Mesenchymal stem cell (in vitro differentiated cells and primary cell): ENCODE data around the gene PER3.

Experiments used
- DNase-seq: peaks from one replicate; pipeline ENCODE4 v3.0.0-alpha.2; 2013
- H2AFZ ChIP-seq: one replicate; pipeline ENCODE4 v1.6.1; 2013; ENCODE audit warnings: low read depth, mild to moderate bottlenecking, control low read depth, inconsistent platforms, low read length, moderate library complexity
- H2AK5ac ChIP-seq: 2 replicates; pipeline ENCODE4 v1.6.1; 2013; ENCODE audit warnings: low read length, moderate library complexity, mild to moderate bottlenecking, inconsistent platforms; ENCODE audit not compliant: severe bottlenecking
- H2BK120ac ChIP-seq: one replicate; pipeline ENCODE4 v1.6.1; 2013; ENCODE audit warnings: low read depth, mild to moderate bottlenecking, inconsistent platforms, low read length, moderate library complexity
- H2BK12ac ChIP-seq, 2 experiments: one replicate each; pipeline ENCODE4 v1.6.1; 2013; ENCODE audit warnings: inconsistent platforms in 2 of 2, low read length in 2 of 2, mild to moderate bottlenecking in 2 of 2, moderate library complexity in 2 of 2, control low read depth in 1 of 2
- H2BK15ac ChIP-seq: one replicate; pipeline ENCODE4 v1.6.1; 2013; ENCODE audit warnings: mild to moderate bottlenecking, low read depth, inconsistent platforms; ENCODE audit not compliant: poor library complexity, severe bottlenecking
- H2BK5ac ChIP-seq: 2 replicates; pipeline ENCODE4 v1.6.1; 2013; ENCODE audit warnings: low read depth, mild to moderate bottlenecking, low read length, control low read depth, inconsistent platforms; ENCODE audit not compliant: poor library complexity, severe bottlenecking
- H3K14ac ChIP-seq, 2 experiments: one replicate each; pipeline ENCODE4 v1.6.1; 2013; ENCODE audit warnings: inconsistent platforms in 2 of 2, low read length in 2 of 2, control low read depth in 1 of 2, mild to moderate bottlenecking in 1 of 2, moderate library complexity in 1 of 2
- H3K18ac ChIP-seq, 2 experiments: one replicate each; pipeline ENCODE4 v1.6.1; 2013; ENCODE audit warnings: inconsistent platforms in 2 of 2, low read length in 2 of 2, control low read depth in 1 of 2, low read depth in 1 of 2, mild to moderate bottlenecking in 1 of 2
- H3K23ac ChIP-seq, 2 experiments: one replicate each; pipeline ENCODE4 v1.6.1; 2013; ENCODE audit warnings: inconsistent platforms in 2 of 2, low read length in 2 of 2, mild to moderate bottlenecking in 2 of 2, moderate library complexity in 2 of 2, control low read depth in 1 of 2
- H3K27ac ChIP-seq: 2 replicates; pipeline ENCODE4 v1.5.1; 2013; ENCODE audit warnings: mild to moderate bottlenecking, moderate library complexity, low read length, control low read depth, inconsistent platforms; ENCODE audit not compliant: poor library complexity, severe bottlenecking
- H3K27me3 ChIP-seq, 2 experiments: 2 replicates each; pipeline versions ENCODE4 v1.6.1 to v1.7.0; 2013; ENCODE audit warnings: low read length in 2 of 2, mild to moderate bottlenecking in 2 of 2, moderate library complexity in 2 of 2, control low read depth in 1 of 2, inconsistent platforms in 1 of 2; ENCODE audit not compliant: control insufficient read depth in 1 of 2, insufficient read depth in 1 of 2
- H3K36me3 ChIP-seq, 2 experiments: 2 replicates each; pipeline versions ENCODE4 v1.6.1 to v1.7.0; 2013; ENCODE audit warnings: low read length in 2 of 2, control low read depth in 1 of 2, inconsistent platforms in 1 of 2, low read depth in 1 of 2, mild to moderate bottlenecking in 1 of 2; ENCODE audit not compliant: insufficient read depth in 2 of 2, control insufficient read depth in 1 of 2
- H3K4ac ChIP-seq, 2 experiments: one replicate each; pipeline ENCODE4 v1.6.1; 2013; ENCODE audit warnings: inconsistent platforms in 2 of 2, low read length in 2 of 2, mild to moderate bottlenecking in 2 of 2, moderate library complexity in 2 of 2, control low read depth in 1 of 2, low read depth in 1 of 2
- H3K4me1 ChIP-seq: 2 replicates; pipeline ENCODE4 v1.6.1; 2013; ENCODE audit warnings: low read depth, low read length, control low read depth; ENCODE audit not compliant: control insufficient read depth, insufficient read depth
- H3K4me2 ChIP-seq: 2 replicates; pipeline ENCODE4 v1.6.1; 2013; ENCODE audit warnings: low read length, mild to moderate bottlenecking, inconsistent platforms; ENCODE audit not compliant: poor library complexity, severe bottlenecking
- H3K4me3 ChIP-seq, 2 experiments: 2 replicates each; pipeline versions ENCODE4 v1.5.1 to v1.7.0; 2013; ENCODE audit warnings: low read length in 2 of 2, mild to moderate bottlenecking in 2 of 2, control low read depth in 1 of 2, low read depth in 1 of 2; ENCODE audit not compliant: insufficient read depth in 1 of 2
- H3K79me1 ChIP-seq: replicated peaks from 2 replicates; pipeline ENCODE4 v1.6.1; 2013; ENCODE audit warnings: mild to moderate bottlenecking, control low read depth, low read length, inconsistent platforms; ENCODE audit not compliant: poor library complexity, severe bottlenecking
- H3K9ac ChIP-seq: 2 replicates; pipeline ENCODE4 v1.7.0; 2013; ENCODE audit warnings: mild to moderate bottlenecking, low read length, moderate library complexity
- H3K9me3 ChIP-seq: 2 replicates; pipeline ENCODE4 v1.7.0; 2013; ENCODE audit warnings: mild to moderate bottlenecking, low read length; ENCODE audit not compliant: control insufficient read depth
- H4K8ac ChIP-seq: one replicate; pipeline ENCODE4 v1.6.1; 2013; ENCODE audit warnings: inconsistent platforms, mild to moderate bottlenecking, low read length, moderate library complexity
- H4K91ac ChIP-seq: one replicate; pipeline ENCODE4 v1.6.1; 2013; ENCODE audit warnings: mild to moderate bottlenecking, low read length, inconsistent platforms
- WGBS: methylation state at CpG from one replicate; pipeline ENCODE4 v1.1.7; 2013; ENCODE audit warnings: mixed read lengths; 5-methylcytosine and 5-hydroxymethylcytosine counted together

Gene PER3

DNA sequence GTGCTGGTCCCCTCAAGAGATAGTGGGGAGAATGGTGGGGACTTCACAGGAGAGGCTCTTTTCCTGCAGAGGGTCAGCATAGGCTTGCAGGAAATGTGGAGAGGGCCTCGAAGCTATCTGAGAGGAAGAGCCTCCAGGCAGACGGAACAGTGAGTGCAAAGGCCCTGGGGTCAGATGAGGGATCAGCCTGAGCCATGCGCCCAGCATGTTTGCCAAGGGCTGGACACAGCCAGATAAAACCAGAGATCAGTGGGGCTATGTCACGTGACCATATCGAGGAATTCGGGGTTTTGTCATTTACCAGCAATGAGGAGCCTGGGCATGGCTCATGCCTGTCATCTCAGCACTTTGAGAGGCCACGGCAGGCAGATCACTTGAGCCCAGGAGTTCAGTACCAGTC is 75.3 kb downstream of the PER3 start:
- H3K14ac ChIP-seq = no peak overlapping the region
- no peak overlapping the region for H3K4me3 ChIP-seq
- no peaks in the 10 kb centered on the region for H3K79me1 ChIP-seq
- no peak overlapping the region for H3K27ac ChIP-seq
- H3K27me3 ChIP-seq = peaks cover 0 to 3% of the 10 kb centered on the region in 2 experiments
- H3K18ac ChIP-seq = no peak overlapping the region
- no peak overlapping the region for H3K4me2 ChIP-seq
- no peak overlapping the region for H2AFZ ChIP-seq
- 77% methylated on average over 7 of the region's 7 CpGs for WGBS
- H3K9me3 ChIP-seq = no peaks in the 10 kb centered on the region
- H3K4ac ChIP-seq = no peak overlapping the region
- H2BK15ac ChIP-seq = no peak overlapping the region
- H3K23ac ChIP-seq = no peak overlapping the region
- no peak overlapping the region for H2BK12ac ChIP-seq
- no peak overlapping the region for H3K9ac ChIP-seq
- no peak overlapping the region for H2BK5ac ChIP-seq
- no peak overlapping the region for H2AK5ac ChIP-seq
- H3K4me1 ChIP-seq = no peaks in the 10 kb centered on the region
- H4K91ac ChIP-seq = no peak overlapping the region
- no peak overlapping the region for H2BK120ac ChIP-seq
- no peak overlapping the region for H4K8ac ChIP-seq
- H3K36me3 ChIP-seq = no peaks in the 10 kb centered on the region
- no peak for DNase-seq

DNA sequence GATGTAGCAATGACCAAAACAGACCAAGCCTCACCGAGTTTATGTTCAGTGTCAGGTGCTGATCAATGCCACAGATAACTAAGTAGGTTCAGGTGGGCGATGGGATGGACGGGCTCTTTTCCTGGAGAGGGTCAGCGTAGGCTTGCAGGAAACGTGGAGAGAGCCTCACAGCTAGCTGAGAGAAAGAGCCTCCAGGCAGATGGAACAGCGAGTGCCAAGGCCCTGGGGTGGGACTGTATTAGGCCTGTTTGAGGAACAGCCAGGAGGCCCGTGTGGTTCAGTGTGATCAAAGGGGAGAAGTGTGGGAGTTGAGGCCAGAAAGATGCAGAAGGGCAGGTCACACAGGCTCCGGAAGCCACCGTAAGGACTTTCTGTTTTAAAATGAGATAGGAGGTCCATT is 76.0 kb downstream of the PER3 start:
- H2BK120ac ChIP-seq = no peak overlapping the region
- no peak overlapping the region for H2AK5ac ChIP-seq
- no peak overlapping the region for H3K18ac ChIP-seq
- H3K9ac ChIP-seq = no peak overlapping the region
- H4K8ac ChIP-seq = no peak overlapping the region
- no peak overlapping the region for H3K4me2 ChIP-seq
- H3K14ac ChIP-seq = no peak overlapping the region
- H4K91ac ChIP-seq = no peak overlapping the region
- no peak overlapping the region for H2AFZ ChIP-seq
- no peaks in the 10 kb centered on the region for H3K36me3 ChIP-seq
- H2BK12ac ChIP-seq = no peak overlapping the region
- H3K27ac ChIP-seq = no peak overlapping the region
- H3K79me1 ChIP-seq = no peaks in the 10 kb centered on the region
- 81% methylated on average over 9 of the region's 9 CpGs for WGBS
- no peak overlapping the region for H3K23ac ChIP-seq
- peaks cover 0 to 5% of the 10 kb centered on the region in 2 experiments for H3K27me3 ChIP-seq
- H2BK15ac ChIP-seq = no peak overlapping the region
- H2BK5ac ChIP-seq = no peak overlapping the region
- DNase-seq = no peak
- H3K4me1 ChIP-seq = no peaks in the 10 kb centered on the region
- no peak overlapping the region for H3K4ac ChIP-seq
- no peaks in the 10 kb centered on the region for H3K9me3 ChIP-seq
- no peak overlapping the region for H3K4me3 ChIP-seq

DNA sequence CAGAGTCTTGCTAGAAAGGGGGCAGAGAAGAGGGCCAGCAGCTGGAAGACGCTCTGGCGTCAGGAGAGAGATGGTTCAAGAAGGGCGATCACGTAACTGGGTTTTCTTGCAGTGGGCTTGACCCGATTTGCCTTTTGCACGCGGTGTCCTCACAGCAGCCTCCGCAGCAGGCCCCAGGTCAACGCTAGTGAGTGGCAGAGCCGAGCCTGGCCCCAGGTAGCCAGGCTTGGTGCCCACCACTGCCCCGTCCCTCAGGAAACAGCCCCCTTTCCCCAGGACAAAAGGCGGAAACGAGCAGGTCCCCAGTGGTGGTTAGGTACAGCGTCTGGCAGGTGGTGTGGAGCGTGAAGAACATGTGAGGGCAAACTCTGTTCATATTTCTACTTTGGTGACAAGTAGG is 77.4 kb downstream of the PER3 start:
- no peaks in the 10 kb centered on the region for H3K4me1 ChIP-seq
- no peak overlapping the region for H2AK5ac ChIP-seq
- no peak overlapping the region for H3K23ac ChIP-seq
- no peak overlapping the region for H2BK15ac ChIP-seq
- no peak overlapping the region for H3K27ac ChIP-seq
- no peak overlapping the region for H2AFZ ChIP-seq
- H3K9me3 ChIP-seq = no peaks in the 10 kb centered on the region
- no peak overlapping the region for H3K4ac ChIP-seq
- no peak overlapping the region for H3K14ac ChIP-seq
- no peaks in the 10 kb centered on the region for H3K36me3 ChIP-seq
- H3K18ac ChIP-seq = no peak overlapping the region
- H2BK120ac ChIP-seq = no peak overlapping the region
- H4K8ac ChIP-seq = no peak overlapping the region
- no peak overlapping the region for H4K91ac ChIP-seq
- 95% methylated on average over 11 of the region's 15 CpGs for WGBS
- no peak overlapping the region for H3K4me2 ChIP-seq
- no peaks in the 10 kb centered on the region for H3K79me1 ChIP-seq
- no peak overlapping the region for H2BK5ac ChIP-seq
- no peak for DNase-seq
- H3K9ac ChIP-seq = no peak overlapping the region
- H3K4me3 ChIP-seq = no peak overlapping the region
- H3K27me3 ChIP-seq = peaks cover 0 to 10% of the 10 kb centered on the region in 2 experiments
- no peak overlapping the region for H2BK12ac ChIP-seq

DNA sequence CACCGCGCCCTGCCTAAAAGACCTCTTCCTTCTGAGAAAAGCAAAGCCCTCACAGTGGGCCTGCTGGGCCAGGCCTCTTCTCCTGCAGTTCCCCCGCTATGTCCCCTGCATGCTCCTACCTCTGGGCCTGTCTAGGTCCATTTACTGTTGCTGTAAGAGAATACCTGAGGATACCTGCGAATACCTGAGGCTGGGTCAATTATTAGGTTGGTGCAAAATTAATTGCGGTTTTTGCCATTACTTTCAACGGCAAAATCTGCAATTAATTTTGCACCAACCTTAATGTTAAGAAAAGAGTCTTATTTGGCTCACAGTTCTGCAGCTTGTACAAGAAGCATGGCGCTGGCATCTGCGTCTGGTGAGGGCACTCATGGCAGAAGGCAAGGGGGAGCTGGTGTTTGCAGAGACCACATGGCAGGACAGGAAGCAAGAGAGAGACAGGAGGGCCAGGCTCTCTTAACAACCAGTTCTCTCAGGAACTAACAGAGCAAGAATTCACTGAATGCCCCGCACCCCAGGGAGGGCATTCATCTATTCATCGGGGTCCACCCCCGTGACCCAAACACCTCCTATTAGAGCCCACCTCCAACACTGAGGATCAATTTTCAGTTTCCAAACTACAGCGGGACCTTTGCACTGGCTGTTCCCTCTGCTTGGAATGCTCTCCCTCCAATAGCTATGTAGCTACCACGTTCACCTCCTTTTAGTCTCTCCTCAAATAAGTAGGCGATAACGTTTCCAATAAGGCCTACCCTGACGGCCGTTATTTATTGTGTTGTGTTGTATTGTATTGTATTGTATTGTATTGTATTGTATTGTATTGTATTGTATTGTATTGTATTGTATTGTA is 78.3 kb downstream of the PER3 start:
- Histone ChIP-seq H3K23ac (no peak overlapping the region), H3K27me3 (peaks cover 0 to 10% of the 10 kb centered on the region in 2 experiments), H3K4me2 (no peak overlapping the region), H2BK120ac (no peak overlapping the region), H3K27ac (no peak overlapping the region), H3K4me3 (no peak overlapping the region), H2BK15ac (no peak overlapping the region), H3K79me1 (no peaks in the 10 kb centered on the region), H3K4ac (no peak overlapping the region), H3K14ac (no peak overlapping the region), H4K91ac (no peak overlapping the region), H2BK12ac (no peak overlapping the region), H3K4me1 (no peaks in the 10 kb centered on the region), H2BK5ac (no peak overlapping the region), H3K36me3 (no peaks in the 10 kb centered on the region), H3K18ac (no peak overlapping the region), H2AFZ (no peak overlapping the region), H3K9ac (no peak overlapping the region), H2AK5ac (no peak overlapping the region), H3K9me3 (no peaks in the 10 kb centered on the region), H4K8ac (no peak overlapping the region)
- DNase-seq = no peak
- 96% methylated on average over 15 of the region's 17 CpGs for WGBS
